ENCODE results near the gene ABCD1. TPM values are rescaled to one million over a fixed set of nuclear protein-coding genes. Genes with fewer than 3 reads are reported as not detected.
A peak's percentile ranks its signal among the peaks of the same experiment; 100 is the strongest.

The ABCD1 gene
- total RNA-seq, 6 experiments from 2014 or later: 12.9 to 18.9 (median 14.5) TPM

- Mint-ChIP-seq H3K27me3 (ENCODE audit: insufficient read depth) (no peaks in the 10 kb centered on the region), H3K36me3 (ENCODE audit: low read depth) (no peaks in the 10 kb centered on the region), H3K4me1 (ENCODE audit: low read depth) (peaks cover 7% of the 10 kb centered on the region), H3K9me3 (no peaks in the 10 kb centered on the region), H3K4me3 (no peak overlapping the region), H3K27ac (no peak overlapping the region)
- TF ChIP-seq CTCF (IDR thresholded peaks at IDR 0.05): no peak
- DNase-seq: no peak
These were observed 53.5 kb downstream of the ABCD1 start for GRCh38 chrX:153778181-153778580.

GRCh38 chrX:153778684-153779101, 54.0 kb downstream of the ABCD1 start:
- no peaks in the 10 kb centered on the region for H3K36me3 Mint-ChIP-seq (ENCODE audit: low read depth)
- no peak for DNase-seq
- peaks cover 1% of the 10 kb centered on the region; the same call in 1 of the 2 replicates for H3K27me3 Mint-ChIP-seq (ENCODE audit: insufficient read depth)
- peak; percentile 37; the same call in 1 of the 2 replicates for TF ChIP-seq CTCF (IDR thresholded peaks at IDR 0.05)
- H3K4me3 Mint-ChIP-seq: no peak overlapping the region
- H3K4me1 Mint-ChIP-seq (ENCODE audit: low read depth): peaks cover 7% of the 10 kb centered on the region
- no peaks in the 10 kb centered on the region for H3K9me3 Mint-ChIP-seq
- no peak overlapping the region for H3K27ac Mint-ChIP-seq

- Mint-ChIP-seq H3K27ac (peak overlapping the region; percentile 24; the same call in 1 of the 2 replicates), H3K36me3 (ENCODE audit: low read depth) (no peaks in the 10 kb centered on the region), H3K4me3 (no peak overlapping the region), H3K9me3 (no peaks in the 10 kb centered on the region), H3K4me1 (ENCODE audit: low read depth) (peaks cover 7% of the 10 kb centered on the region), H3K27me3 (ENCODE audit: insufficient read depth) (peaks cover 1% of the 10 kb centered on the region; the same call in 1 of the 2 replicates)
- DNase-seq: no peak
- no peak for TF ChIP-seq CTCF (IDR thresholded peaks at IDR 0.05)
These were observed 55.4 kb downstream of the ABCD1 start for GRCh38 chrX:153779891-153780677.

GRCh38 chrX:153780678-153781427, 56.2 kb downstream of the ABCD1 start, which contains the start of gene SRPK3:
Gene SRPK3, plus strand, starts transcription at chrX:153781041. Its CDS starts 46 bp downstream, at chrX:153781087.
- H3K4me3 Mint-ChIP-seq: no peak within 1 kb of the TSS

More at GRCh38 chrX:153780678-153781427, 56.2 kb downstream of the ABCD1 start, which contains the start of gene SRPK3:
- DNase-seq: no peak
- Mint-ChIP-seq H3K4me1 (ENCODE audit: low read depth) (peaks cover 7% of the 10 kb centered on the region), H3K27me3 (ENCODE audit: insufficient read depth) (peaks cover 4% of the 10 kb centered on the region), H3K27ac (peak within 1 kb of the TSS; percentile 24; the same call in 1 of the 2 replicates), H3K36me3 (ENCODE audit: low read depth) (no peaks in the 10 kb centered on the region), H3K9me3 (no peaks in the 10 kb centered on the region)
- TF ChIP-seq CTCF (IDR thresholded peaks at IDR 0.05): no peak
